ENCODE results near the gene UBE2I.

- TF ChIP-seq CTCF (conservative IDR thresholded peaks at IDR 0.05; ENCODE audit: low read depth, low read length) (no peak), EZH2 (IDR thresholded peaks at IDR 0.05; ENCODE audit: borderline replicate concordance, low read depth, low read length, poor library complexity, severe bottlenecking) (no peak)
Observed at GRCh38 chr16:1314399-1315068, 5.1 kb downstream of the UBE2I start.

Measured in A673 (cell line).